ENCODE measurements around the gene MAGEB17. TPM values are rescaled to one million over a fixed set of nuclear protein-coding genes. Genes with fewer than 3 reads are reported as not detected.

The MAGEB17 gene
- polyA plus RNA-seq, 1 experiment: not detected

GRCh38 chrX:16137416-16138107, 29.7 kb upstream of the MAGEB17 start:
- CTCF ChIA-PET: no interaction called here
- no peak for DNase-seq (ENCODE audit: low read depth)
- TF ChIP-seq, protein P1, sequence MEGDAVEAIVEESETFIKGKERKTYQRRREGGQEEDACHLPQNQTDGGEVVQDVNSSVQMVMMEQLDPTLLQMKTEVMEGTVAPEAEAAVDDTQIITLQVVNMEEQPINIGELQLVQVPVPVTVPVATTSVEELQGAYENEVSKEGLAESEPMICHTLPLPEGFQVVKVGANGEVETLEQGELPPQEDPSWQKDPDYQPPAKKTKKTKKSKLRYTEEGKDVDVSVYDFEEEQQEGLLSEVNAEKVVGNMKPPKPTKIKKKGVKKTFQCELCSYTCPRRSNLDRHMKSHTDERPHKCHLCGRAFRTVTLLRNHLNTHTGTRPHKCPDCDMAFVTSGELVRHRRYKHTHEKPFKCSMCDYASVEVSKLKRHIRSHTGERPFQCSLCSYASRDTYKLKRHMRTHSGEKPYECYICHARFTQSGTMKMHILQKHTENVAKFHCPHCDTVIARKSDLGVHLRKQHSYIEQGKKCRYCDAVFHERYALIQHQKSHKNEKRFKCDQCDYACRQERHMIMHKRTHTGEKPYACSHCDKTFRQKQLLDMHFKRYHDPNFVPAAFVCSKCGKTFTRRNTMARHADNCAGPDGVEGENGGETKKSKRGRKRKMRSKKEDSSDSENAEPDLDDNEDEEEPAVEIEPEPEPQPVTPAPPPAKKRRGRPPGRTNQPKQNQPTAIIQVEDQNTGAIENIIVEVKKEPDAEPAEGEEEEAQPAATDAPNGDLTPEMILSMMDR (IDR thresholded peaks at IDR 0.05; ENCODE audit: insufficient read depth, low read depth, low read length): no peak

DNA sequence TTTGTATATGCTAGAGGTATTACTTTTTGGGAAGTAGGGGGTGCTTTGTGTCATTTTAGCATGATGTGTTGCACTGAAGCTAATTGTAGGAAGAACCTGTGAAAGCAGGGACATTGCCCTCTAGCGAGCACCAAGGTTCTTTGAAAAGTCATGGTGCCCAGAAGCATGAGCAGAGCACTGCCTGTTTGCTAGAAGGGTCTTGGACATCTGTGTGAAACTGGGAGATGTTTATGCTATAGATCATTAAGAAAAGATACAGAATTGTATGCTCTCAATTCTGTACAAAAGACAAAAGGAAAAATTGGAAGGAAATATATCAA, 29.2 kb upstream of the MAGEB17 start:
- Histone ChIP-seq H3K4me3 (ENCODE audit: low read depth, low read length) (no peak overlapping the region), H3K27me3 (ENCODE audit: control insufficient read depth, insufficient read depth, low read length) (no peaks in the 10 kb centered on the region), H3K36me3 (ENCODE audit: control insufficient read depth, insufficient read depth, low read length) (no peaks in the 10 kb centered on the region)
- TF ChIP-seq, protein P1 (IDR thresholded peaks at IDR 0.05; ENCODE audit: insufficient read depth, low read depth, low read length): no peak
- ChIA-PET POLR2A (no interaction called here), CTCF (no interaction called here)
- no peak for DNase-seq (ENCODE audit: low read depth)

More at GRCh38 chrX:16137416-16138107, 29.7 kb upstream of the MAGEB17 start:
- H3K27me3 ChIP-seq (ENCODE audit: control insufficient read depth, insufficient read depth, low read length): no peaks in the 10 kb centered on the region
- no peaks in the 10 kb centered on the region for H3K36me3 ChIP-seq (ENCODE audit: control insufficient read depth, insufficient read depth, low read length)
- POLR2A ChIA-PET: no interaction called here
- H3K4me3 ChIP-seq (ENCODE audit: low read depth, low read length): no peak overlapping the region

- CTCF ChIA-PET: no interaction called here
These were observed 26.8 kb upstream of the MAGEB17 start for GRCh38 chrX:16140448-16140847.

DNA sequence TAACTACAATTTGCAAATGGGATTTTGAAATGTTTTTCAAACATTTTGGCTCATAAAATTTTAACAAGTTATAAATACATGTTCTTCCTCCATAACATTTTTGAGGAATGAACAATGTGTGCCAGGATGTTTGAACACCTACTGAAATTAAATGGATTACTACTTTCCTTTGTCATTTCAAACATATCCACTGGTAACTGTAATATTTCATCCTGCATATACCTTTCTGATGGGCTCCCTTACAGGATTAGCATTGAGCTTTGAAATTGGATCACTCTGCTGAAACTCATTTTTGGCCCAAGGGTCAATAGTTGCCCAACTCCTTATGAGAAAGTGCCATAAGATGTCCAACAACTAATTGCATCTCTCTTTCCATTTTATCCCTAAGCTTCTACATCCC, 26.3 kb upstream of the MAGEB17 start:
- POLR2A ChIA-PET: no interaction called here
- CTCF ChIA-PET: no interaction called here
- Histone ChIP-seq H3K4me3 (ENCODE audit: low read depth, low read length) (no peak overlapping the region), H3K36me3 (ENCODE audit: control insufficient read depth, insufficient read depth, low read length) (no peaks in the 10 kb centered on the region), H3K27me3 (ENCODE audit: control insufficient read depth, insufficient read depth, low read length) (no peaks in the 10 kb centered on the region)
- TF ChIP-seq, protein P1 (IDR thresholded peaks at IDR 0.05; ENCODE audit: insufficient read depth, low read depth, low read length): no peak
- no peak for DNase-seq (ENCODE audit: low read depth)

More at GRCh38 chrX:16140448-16140847, 26.8 kb upstream of the MAGEB17 start:
- Histone ChIP-seq H3K36me3 (ENCODE audit: control insufficient read depth, insufficient read depth, low read length) (no peaks in the 10 kb centered on the region), H3K4me3 (ENCODE audit: low read depth, low read length) (no peak overlapping the region), H3K27me3 (ENCODE audit: control insufficient read depth, insufficient read depth, low read length) (no peaks in the 10 kb centered on the region)
- DNase-seq (ENCODE audit: low read depth): no peak
- TF ChIP-seq, protein P1 (IDR thresholded peaks at IDR 0.05; ENCODE audit: insufficient read depth, low read depth, low read length): no peak
- POLR2A ChIA-PET: no interaction called here

- Histone ChIP-seq H3K36me3 (ENCODE audit: control insufficient read depth, insufficient read depth, low read length) (no peaks in the 10 kb centered on the region), H3K27me3 (ENCODE audit: control insufficient read depth, insufficient read depth, low read length) (no peaks in the 10 kb centered on the region), H3K4me3 (ENCODE audit: low read depth, low read length) (no peak overlapping the region)
- DNase-seq (ENCODE audit: low read depth): no peak
- ChIA-PET POLR2A (no interaction called here), CTCF (no interaction called here)
- TF ChIP-seq, protein P1 (IDR thresholded peaks at IDR 0.05; ENCODE audit: insufficient read depth, low read depth, low read length): no peak
These were observed 25.6 kb upstream of the MAGEB17 start for GRCh38 chrX:16141422-16142245.
